GM21528 (cell line): Measurements from ENCODE around the gene FKBP1A.

ENCODE experiments used
- ATAC-seq: cut with Tn5 transposase; IDR thresholded peaks from one replicate; pipeline ENCODE4 v1.9.1; 2021; ENCODE audit warnings: mild to moderate bottlenecking, moderate library complexity; ENCODE audit not compliant: unreplicated experiment, low FRiP score

Gene FKBP1A

GRCh38 chr20:1335961-1336698, 56.7 kb downstream of the FKBP1A start:
- ATAC-seq, result no peak

DNA sequence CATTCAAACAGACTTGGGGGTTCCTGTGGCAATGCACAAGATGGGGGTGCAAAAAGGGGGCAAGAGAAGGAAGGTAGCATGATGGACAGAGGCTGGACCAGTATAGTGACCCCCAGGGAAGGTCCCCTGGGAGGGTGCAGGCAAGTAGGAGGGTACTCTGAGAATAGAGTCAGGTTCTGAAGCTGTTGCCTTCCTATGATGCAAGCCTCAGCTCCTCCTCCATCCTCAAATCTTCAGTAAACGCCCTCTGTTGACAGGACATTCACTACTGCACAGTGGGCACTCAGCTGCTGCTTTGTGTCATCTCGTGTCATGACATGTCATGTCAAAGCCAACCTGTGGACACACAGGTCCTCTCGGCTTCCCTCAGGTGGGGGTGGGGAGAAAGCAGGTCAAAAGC, 58.1 kb downstream of the FKBP1A start:
- no peak for ATAC-seq

- no peak for ATAC-seq
Observed at GRCh38 chr20:1334370-1334731, 58.5 kb downstream of the FKBP1A start.

- no peak for ATAC-seq
Observed at GRCh38 chr20:1333462-1334369, 59.1 kb downstream of the FKBP1A start.

GRCh38 chr20:1332749-1333300, 60.0 kb downstream of the FKBP1A start:
- ATAC-seq, result no peak

DNA sequence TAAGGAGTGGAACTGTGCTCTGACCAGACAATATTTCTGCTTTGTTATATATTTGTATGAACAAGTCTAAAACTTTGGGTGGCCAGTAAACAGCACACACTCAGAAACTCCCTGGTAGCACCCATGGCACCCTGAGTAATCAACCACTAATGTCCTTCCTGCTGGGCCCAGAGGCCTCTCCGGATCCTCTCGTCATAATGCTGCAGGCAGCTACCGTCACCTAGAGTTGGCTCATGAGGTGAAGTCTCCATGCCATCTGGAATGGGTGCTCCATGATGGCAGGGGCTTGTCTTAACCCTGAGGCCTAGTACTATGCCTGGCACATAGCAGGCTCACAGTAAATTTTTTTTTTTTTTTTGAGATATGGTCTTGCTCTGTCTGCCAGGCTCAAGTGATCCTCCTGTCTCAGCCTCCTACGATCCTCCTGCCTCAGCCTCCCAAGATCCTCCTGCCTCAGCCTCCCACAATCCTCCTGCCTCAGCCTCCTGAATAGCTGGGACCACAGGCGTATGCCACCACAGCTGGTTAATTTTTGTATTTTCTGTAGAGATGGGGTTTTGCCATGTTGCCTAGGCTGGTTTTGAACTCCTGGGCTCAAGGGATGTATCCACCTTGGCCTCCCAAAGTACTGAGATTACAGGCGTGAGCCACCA, 60.9 kb downstream of the FKBP1A start:
- no peak for ATAC-seq

- ATAC-seq, result no peak
Observed at GRCh38 chr20:1331101-1331500, 61.8 kb downstream of the FKBP1A start.

DNA sequence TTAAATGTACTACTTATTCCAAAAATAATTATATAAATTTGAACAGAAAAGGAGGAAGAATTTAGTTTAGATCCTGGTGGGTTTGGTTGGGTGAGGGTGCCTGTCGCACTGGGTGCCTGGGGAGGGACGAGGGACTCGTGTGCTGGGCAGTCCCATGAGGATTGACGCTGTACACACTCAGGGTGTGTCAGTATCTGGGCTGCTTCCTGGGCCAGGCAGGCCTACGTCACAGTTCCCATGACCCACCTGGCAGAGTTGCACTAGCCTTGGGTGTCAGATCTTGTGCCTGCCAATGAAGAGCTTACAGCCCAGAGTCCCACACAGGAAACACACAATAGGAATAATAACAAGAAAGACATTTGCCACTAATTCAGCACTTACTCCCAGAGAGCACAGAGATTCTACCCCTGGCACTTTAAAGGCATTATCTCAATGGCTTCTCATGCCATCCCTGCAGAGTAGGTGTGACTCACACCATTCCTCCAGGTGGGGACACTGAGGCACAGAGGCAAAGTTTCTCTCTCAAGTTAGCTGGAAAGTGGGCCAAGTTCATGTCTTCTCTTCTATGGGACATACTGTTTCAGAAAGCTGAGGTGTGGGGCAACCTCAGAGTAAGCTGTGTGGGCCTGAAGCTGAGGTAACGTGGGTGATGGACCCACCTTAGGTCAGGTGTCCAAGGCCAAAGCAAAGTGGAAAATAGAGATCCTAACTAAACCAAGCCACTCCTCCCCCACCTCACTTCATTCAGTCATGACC, 62.6 kb downstream of the FKBP1A start:
- ATAC-seq, result no peak

GRCh38 chr20:1328680-1329330, 64.0 kb downstream of the FKBP1A start, which contains the start of gene SDCBP2:
TSS of gene SDCBP2 (minus strand) at chr20:1329139. CDS start at chr20:1320416, 8,723 bp downstream.
- ATAC-seq, result no peak

GRCh38 chr20:1327827-1328679, 64.8 kb downstream of the FKBP1A start:
- no peak for ATAC-seq

- ATAC-seq, result no peak
Observed at GRCh38 chr20:1327241-1327653, 65.6 kb downstream of the FKBP1A start.

GRCh38 chr20:1326031-1326930, 66.6 kb downstream of the FKBP1A start:
- no peak for ATAC-seq

DNA sequence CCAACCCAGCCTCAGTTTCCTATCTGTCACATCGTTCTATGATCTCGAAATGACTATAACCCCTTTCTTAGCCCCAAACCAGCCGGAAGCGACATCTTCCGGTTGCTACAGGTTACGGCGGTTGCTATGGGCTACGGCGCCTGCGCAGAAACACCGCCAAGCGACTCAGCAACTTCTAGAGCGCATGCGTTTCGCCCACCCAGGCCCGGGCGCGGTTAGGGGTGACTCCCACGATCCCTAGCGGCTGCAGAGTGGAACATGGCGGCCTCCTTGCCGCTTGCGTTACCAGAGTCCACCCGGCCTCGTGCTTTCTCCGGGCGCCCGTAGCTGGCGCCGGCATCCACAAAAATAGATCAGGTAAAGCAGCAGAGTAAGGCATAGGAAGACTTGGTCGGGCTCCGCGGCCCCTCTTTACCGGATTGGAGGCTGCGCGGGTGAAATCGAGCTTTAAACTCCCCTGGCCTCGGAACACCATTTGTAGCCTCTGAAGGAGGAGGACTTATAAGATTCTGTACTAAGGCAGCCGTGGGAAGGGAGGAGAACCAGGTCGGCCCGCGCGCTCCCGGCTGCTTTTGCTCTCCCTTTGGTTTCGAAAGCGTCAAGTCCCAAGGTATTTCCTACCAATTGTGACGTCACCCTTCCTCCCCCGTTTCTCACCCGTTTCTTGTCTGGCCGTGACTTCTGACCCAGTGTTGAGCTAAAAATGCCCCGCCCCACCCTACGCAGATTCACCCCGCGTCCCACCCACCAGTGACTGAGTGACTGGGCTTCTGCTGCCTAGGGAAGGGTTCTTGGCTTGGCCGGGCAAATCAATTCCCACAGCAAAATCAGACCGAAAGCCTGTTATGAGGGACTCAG, 67.5 kb downstream of the FKBP1A start:
- peak; percentile 77 for ATAC-seq

DNA sequence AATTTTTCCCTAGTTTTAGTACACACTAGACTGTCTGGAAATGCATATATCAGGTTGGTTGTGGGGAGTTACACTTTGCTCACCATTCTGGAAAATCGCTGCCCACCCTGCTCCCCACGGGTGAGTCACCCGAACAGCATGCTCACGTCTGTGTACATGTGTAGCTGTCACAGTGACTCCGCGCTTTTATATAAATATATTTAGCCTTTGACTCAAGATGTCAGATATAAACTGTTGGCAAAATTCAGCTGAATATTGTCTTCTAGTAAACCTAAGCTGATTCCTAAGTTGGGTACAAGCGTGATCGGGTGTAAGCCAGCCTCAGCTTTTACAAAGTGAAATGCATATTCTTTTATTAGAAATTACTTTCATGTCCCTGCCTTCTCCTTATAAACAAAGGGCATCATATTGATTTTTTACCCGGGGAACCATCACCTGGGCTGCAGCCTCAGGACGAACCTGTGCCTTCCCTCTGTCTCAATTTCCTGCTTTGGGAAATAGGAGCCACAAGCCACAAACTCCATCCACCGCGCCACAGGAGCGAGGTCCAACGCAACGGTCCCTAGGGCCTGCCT, 68.2 kb downstream of the FKBP1A start:
- ATAC-seq, result no peak

DNA sequence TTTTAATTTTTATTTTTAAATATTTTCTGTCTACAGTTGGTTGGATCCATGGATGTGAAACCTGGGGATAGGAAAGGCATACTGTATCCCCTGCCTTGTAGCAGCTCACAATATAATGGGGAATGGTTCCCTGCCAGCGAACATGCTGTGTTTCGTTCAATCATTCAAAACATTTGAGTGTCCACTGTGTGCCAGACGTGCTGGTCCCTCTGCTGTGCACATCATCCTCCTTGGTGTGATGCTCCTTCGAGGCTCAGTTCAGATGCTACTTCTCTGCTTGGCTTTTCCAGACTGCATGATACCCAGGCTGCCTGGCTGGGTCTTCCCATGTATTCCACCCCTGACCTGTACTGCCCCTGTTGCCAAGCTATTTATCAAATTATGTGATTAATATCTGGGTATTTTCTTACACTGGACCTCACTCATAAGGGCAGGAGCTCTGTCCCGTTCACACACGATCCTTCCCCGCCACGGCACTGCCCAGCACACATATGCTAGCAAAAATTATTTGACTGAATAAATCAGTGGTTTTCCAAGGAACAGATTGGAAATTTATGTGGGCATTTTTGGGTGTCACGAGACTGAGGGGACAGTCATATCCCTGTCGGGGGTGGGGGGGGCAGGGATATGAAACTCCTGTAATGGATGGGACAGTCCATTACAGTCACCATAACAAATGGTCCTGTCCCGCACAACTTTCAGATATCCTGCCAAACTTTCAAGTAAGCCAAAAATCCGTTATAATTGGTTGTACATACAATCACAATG, 68.8 kb downstream of the FKBP1A start:
- ATAC-seq, result no peak

- ATAC-seq, result no peak
Observed at GRCh38 chr20:1323256-1323655, 69.6 kb downstream of the FKBP1A start.
